Memory B cell (primary cell): ENCODE results near the gene GTPBP4.

Experiments used
- ATAC-seq: fragments of 150-1000 bp; cut with Tn5 transposase; 2 replicates; pipeline ENCODE4 v1.10.0; 2021; ENCODE audit warnings: low read depth, mild to moderate bottlenecking, moderate library complexity
- DNase-seq, 2 donors: peaks; one replicate each; pipeline ENCODE4 v3.0.0; 2022; ENCODE audit warnings: low spot score in 2 of 2
- H3K27ac Mint-ChIP-seq: one replicate; pipeline ENCODE4 v1.8.0; 2022; ENCODE audit warnings: mild to moderate bottlenecking, moderate library complexity, mixed read lengths
- H3K27me3 Mint-ChIP-seq: one replicate; pipeline ENCODE4 v1.8.0; 2022; ENCODE audit warnings: mixed read lengths
- H3K36me3 Mint-ChIP-seq: one replicate; pipeline ENCODE4 v1.8.0; 2022; ENCODE audit warnings: mild to moderate bottlenecking, mixed read lengths
- H3K4me1 Mint-ChIP-seq: one replicate; pipeline ENCODE4 v1.8.0; 2022; ENCODE audit warnings: mixed read lengths
- H3K4me3 Mint-ChIP-seq: one replicate; pipeline ENCODE4 v1.8.0; 2022; ENCODE audit warnings: mild to moderate bottlenecking, moderate library complexity, mixed read lengths
- H3K9me3 Mint-ChIP-seq: one replicate; pipeline ENCODE4 v1.8.0; 2022; ENCODE audit warnings: mixed read lengths

The GTPBP4 gene

GRCh38 chr10:958106-958505, 30.1 kb upstream of the GTPBP4 start:
- Mint-ChIP-seq H3K27me3 (peaks cover 27% of the 10 kb centered on the region), H3K4me3 (no peak overlapping the region), H3K4me1 (peaks cover 2% of the 10 kb centered on the region), H3K9me3 (no peaks in the 10 kb centered on the region), H3K36me3 (peaks cover 4% of the 10 kb centered on the region), H3K27ac (no peak overlapping the region)
- DNase-seq (no peak), ATAC-seq (peak; percentile 31)

GRCh38 chr10:958856-959255, 29.4 kb upstream of the GTPBP4 start:
- H3K4me3 Mint-ChIP-seq, result no peak overlapping the region
- ATAC-seq (no peak), DNase-seq (no peak)
- H3K9me3 Mint-ChIP-seq, result no peaks in the 10 kb centered on the region
- H3K27me3 Mint-ChIP-seq, result peaks cover 28% of the 10 kb centered on the region
- peaks cover 4% of the 10 kb centered on the region for H3K36me3 Mint-ChIP-seq
- H3K4me1 Mint-ChIP-seq, result peaks cover 2% of the 10 kb centered on the region
- no peak overlapping the region for H3K27ac Mint-ChIP-seq

DNA sequence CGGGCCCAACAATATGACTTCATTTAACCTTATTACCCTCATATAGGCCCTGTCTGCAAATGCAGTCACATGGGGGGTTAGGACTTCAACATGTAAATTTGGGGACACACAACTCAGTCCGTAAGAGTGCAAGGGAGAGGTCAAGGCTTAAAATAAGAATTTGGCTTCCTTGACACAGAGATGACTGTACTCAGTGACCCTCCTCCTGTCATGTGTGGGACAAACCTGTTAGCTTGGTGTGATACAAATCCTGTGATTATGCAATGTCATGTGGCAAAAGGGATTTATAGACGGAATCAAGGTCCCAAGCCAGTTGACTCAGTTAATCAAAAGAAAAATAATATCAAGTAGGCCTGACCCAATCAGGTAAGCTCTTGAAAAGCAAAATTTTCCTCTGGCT, 25.9 kb upstream of the GTPBP4 start:
- peaks cover 2% of the 10 kb centered on the region for H3K9me3 Mint-ChIP-seq
- DNase-seq, result no peak
- no peak overlapping the region for H3K4me3 Mint-ChIP-seq
- peaks cover 2% of the 10 kb centered on the region for H3K4me1 Mint-ChIP-seq
- H3K27me3 Mint-ChIP-seq, result peaks cover 35% of the 10 kb centered on the region
- peaks cover 2% of the 10 kb centered on the region for H3K36me3 Mint-ChIP-seq
- no peak overlapping the region for H3K27ac Mint-ChIP-seq
- ATAC-seq, result no peak

- no peak for ATAC-seq
- H3K4me3 Mint-ChIP-seq, result no peak overlapping the region
- H3K36me3 Mint-ChIP-seq, result peaks cover 2% of the 10 kb centered on the region
- no peak for DNase-seq
- no peak overlapping the region for H3K27ac Mint-ChIP-seq
- H3K9me3 Mint-ChIP-seq, result peaks cover 2% of the 10 kb centered on the region
- peaks cover 2% of the 10 kb centered on the region for H3K4me1 Mint-ChIP-seq
- peaks cover 34% of the 10 kb centered on the region for H3K27me3 Mint-ChIP-seq
Observed at GRCh38 chr10:963186-963585, 25.0 kb upstream of the GTPBP4 start.

DNA sequence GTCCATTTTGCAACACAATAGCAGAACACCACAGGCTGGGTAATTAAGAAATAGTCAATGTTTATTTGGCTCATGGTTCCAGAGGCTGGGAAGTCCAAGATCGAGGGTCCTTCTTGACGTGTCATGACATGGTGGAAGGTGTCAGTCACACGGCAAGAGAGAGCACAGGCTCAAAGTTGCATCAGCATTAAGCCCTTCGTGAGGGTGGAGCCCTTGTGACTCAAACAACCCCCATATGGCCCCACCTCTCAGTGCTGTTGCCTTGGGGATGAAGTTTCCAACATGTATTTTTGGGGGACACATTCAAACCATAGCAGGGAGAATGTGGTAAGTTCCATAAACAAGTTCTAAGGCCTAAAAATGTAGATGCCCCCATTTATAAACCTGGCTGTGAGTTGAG, 24.6 kb upstream of the GTPBP4 start:
- Mint-ChIP-seq H3K4me3 (no peak overlapping the region), H3K9me3 (peaks cover 2% of the 10 kb centered on the region), H3K36me3 (peaks cover 2% of the 10 kb centered on the region), H3K27me3 (peaks cover 35% of the 10 kb centered on the region), H3K4me1 (peaks cover 2% of the 10 kb centered on the region), H3K27ac (no peak overlapping the region)
- ATAC-seq (no peak), DNase-seq (no peak)

DNA sequence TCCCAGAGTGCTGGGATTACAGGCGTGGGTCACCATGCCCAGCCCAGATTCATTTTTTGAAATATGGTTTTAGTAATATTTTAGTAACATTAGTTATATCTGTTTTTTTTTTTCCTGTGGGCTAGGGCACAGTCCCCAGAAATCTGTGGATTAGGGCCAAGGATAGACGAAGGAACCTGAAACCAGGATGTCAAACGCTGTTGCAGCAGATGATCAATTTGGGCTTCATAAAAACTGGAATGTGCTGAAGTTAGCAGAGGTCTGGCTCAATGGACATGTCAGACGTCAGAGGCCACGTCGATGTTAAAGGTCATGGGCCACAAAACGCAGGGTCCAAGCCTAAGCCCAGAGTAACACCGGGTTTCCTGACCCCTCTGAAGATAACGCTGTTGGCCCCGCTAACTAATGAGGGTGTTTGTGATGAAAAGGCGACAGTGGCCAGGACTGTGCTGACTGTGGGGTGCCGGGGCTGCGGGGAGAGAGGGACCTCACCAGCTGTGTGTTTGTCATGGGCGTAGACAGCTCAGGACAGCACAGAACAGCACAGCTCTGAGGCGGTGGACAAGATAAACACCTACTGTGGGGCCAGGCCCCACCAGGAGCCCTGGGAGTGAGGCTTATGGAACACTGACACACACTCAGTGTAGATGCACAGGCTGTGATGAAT, 23.8 kb upstream of the GTPBP4 start:
- Mint-ChIP-seq H3K4me1 (peaks cover 2% of the 10 kb centered on the region), H3K36me3 (peaks cover 2% of the 10 kb centered on the region), H3K9me3 (peaks cover 2% of the 10 kb centered on the region), H3K27me3 (peaks cover 31% of the 10 kb centered on the region), H3K27ac (no peak overlapping the region), H3K4me3 (no peak overlapping the region)
- DNase-seq (no peak), ATAC-seq (no peak)

DNA sequence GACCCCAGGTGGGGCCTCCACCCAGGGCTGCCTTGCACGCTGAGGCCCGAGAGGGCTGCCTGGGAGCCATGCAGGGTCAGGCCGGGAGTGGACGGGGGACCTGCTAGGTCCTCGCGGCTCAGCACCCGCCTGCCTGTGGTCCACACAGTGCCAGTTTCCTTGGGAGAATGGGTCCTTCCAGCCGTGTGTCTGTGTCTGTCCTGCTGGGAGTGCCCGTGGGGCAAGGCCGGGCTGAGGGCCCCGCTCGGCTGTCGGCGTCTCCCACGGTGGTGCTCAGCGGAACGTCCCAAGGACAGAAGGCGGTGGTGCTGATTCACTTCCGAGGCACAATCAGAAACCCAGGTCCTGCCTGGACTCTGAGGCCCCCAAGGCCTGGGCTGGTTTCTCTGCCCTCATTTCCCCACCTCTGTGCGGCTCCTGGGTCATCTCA, 23.2 kb upstream of the GTPBP4 start:
- no peaks in the 10 kb centered on the region for H3K36me3 Mint-ChIP-seq
- H3K9me3 Mint-ChIP-seq, result peaks cover 2% of the 10 kb centered on the region
- H3K4me3 Mint-ChIP-seq, result no peak overlapping the region
- H3K4me1 Mint-ChIP-seq, result no peaks in the 10 kb centered on the region
- DNase-seq (no peak), ATAC-seq (no peak)
- no peak overlapping the region for H3K27ac Mint-ChIP-seq
- H3K27me3 Mint-ChIP-seq, result peaks cover 28% of the 10 kb centered on the region

DNA sequence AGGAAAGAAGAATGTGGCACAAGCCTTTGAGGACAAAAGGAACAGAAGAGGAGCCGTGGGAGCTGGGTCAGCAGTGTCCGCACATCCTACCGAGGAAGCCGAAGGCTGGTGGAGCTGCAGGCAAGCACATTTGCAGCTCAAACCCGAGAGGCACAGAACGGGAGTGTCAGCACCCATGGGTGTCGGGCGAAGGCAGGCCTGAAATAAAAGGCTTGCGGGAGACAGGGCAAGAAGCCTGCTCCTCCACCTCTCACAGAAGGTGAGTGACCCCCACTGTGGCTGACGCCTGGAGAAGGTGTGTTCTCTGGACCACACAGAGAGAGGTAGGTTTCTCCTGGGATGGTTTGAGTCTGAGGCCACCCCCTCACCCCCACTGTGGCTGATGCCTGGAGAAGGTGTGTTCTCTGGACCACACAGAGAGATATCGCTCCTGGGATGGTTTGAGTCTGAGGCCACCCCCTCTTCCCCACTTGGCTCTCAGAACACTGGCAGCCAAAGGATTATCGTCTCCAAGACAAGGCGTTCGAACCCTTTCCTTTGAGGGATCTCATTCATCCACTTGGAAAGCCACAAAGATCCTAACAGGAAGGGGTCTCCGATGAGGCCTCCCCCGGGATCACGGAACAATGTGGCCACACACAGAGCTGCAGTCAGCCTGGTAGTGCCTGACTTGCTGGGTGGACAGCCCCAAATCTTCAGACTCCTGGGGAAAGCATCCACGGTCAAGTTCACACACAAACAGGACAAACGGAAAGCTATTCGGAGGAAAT, 21.6 kb upstream of the GTPBP4 start:
- Mint-ChIP-seq H3K27me3 (peaks cover 21% of the 10 kb centered on the region), H3K27ac (no peak overlapping the region), H3K4me3 (no peak overlapping the region), H3K9me3 (peaks cover 2% of the 10 kb centered on the region), H3K4me1 (no peaks in the 10 kb centered on the region), H3K36me3 (no peaks in the 10 kb centered on the region)
- ATAC-seq (no peak), DNase-seq (no peak)

GRCh38 chr10:968546-969199, 19.6 kb upstream of the GTPBP4 start:
- DNase-seq (no peak), ATAC-seq (no peak)
- H3K9me3 Mint-ChIP-seq, result peaks cover 2% of the 10 kb centered on the region
- H3K36me3 Mint-ChIP-seq, result no peaks in the 10 kb centered on the region
- peaks cover 4% of the 10 kb centered on the region for H3K4me1 Mint-ChIP-seq
- H3K4me3 Mint-ChIP-seq, result no peak overlapping the region
- no peak overlapping the region for H3K27ac Mint-ChIP-seq
- peaks cover 22% of the 10 kb centered on the region for H3K27me3 Mint-ChIP-seq

DNA sequence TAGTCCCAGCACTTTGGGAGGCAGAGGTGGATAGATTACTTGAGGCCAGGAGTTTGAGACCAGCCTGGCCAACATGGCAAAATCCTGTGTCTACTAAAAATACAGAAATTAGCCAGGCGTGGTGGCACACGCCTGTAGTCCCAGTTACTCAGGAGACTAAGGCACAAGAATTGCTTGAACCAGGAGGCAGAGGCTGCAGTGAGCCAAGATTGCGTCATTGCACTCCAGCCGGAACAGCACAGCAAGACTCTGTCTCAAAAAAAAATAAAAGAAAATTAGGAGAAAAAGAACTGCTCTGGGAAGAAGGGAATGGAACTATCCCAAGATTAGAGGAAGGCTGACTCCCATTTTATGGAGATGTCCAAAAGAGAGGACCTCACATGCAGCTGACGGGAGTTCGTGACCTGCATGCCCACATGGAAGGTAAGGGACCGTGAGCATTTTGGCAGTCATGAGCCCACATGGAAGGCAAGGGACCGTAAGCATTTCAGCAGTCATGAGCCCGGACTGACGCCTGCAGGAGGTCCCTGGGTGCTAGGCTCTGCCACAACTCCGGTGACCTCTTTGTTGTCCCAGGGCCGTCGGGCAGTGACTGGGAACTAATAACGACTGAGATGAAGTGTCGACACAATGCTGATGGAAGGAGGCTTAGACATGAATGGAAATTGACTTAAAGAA, 18.6 kb upstream of the GTPBP4 start:
- Mint-ChIP-seq H3K9me3 (peaks cover 2% of the 10 kb centered on the region), H3K36me3 (no peaks in the 10 kb centered on the region), H3K27ac (no peak overlapping the region), H3K4me1 (peaks cover 4% of the 10 kb centered on the region), H3K4me3 (no peak overlapping the region), H3K27me3 (peaks cover 21% of the 10 kb centered on the region)
- DNase-seq, result no peak
- ATAC-seq, result no peak

DNA sequence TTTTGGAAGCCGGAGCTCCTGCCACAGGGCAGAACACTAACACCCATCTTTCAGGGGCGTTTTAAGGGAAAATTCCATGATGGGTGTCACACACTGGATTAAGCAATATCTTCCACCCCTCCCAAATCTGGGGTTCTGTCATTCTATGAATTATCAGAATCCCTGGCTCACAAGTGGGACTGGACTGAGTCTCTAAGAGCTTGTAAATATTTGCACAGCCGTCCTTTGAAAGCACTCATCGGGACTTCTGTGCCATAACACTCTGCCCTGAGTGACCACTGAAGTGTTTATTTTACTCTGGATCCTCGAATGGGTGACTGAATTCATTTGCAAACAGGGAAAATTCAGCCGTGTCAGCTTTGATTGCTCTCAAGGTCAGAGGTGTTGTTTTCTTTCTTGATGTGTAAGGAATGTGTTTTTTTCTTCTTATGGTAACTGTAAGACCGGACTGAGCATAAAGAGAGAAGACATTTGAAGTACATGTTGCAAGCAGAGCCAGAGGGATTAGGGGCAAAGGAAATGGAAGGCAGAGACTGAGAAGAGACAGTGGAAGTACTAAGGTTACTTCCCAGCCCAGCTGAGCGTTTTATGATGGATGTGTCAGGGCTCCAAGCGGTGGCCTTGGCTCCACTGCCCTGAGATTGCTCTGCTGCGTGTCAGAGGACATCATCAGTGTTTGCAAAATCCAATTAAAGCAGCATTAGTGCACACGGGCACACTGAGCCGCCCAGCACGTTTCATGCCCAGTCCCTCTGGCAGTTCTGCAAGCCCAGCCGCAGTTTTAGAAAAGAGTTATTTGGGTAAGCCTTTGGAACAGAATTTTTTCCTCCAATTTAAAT, 17.7 kb upstream of the GTPBP4 start:
- Mint-ChIP-seq H3K4me3 (no peak overlapping the region), H3K36me3 (no peaks in the 10 kb centered on the region), H3K27ac (no peak overlapping the region), H3K9me3 (peaks cover 2% of the 10 kb centered on the region), H3K4me1 (peaks cover 4% of the 10 kb centered on the region), H3K27me3 (peaks cover 19% of the 10 kb centered on the region)
- no peak for ATAC-seq
- no peak for DNase-seq

DNA sequence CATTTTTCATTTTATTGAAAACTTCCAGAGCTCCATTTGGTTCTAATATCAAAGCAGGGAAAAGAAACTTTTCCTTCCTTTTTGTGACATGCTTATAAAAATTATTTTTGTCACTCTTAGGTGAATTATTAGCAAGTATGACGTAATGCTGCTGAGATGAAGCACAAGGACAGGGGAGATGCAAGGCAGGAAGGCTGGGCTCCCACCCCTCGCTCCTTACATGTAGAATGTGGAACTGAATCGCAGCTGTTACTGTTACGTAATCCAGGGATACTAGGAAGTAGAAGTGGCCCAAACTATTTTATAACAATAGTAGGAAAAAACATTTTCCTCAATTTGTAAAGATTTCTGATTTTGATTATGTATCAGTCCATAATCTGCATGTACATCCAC, 17.1 kb upstream of the GTPBP4 start:
- ATAC-seq (no peak), DNase-seq (no peak)
- H3K4me3 Mint-ChIP-seq, result no peak overlapping the region
- H3K4me1 Mint-ChIP-seq, result peaks cover 4% of the 10 kb centered on the region
- peaks cover 14% of the 10 kb centered on the region for H3K27me3 Mint-ChIP-seq
- peaks cover 2% of the 10 kb centered on the region for H3K9me3 Mint-ChIP-seq
- no peak overlapping the region for H3K27ac Mint-ChIP-seq
- peaks cover 2% of the 10 kb centered on the region for H3K36me3 Mint-ChIP-seq

GRCh38 chr10:971613-972012, 16.6 kb upstream of the GTPBP4 start:
- ATAC-seq (no peak), DNase-seq (no peak)
- Mint-ChIP-seq H3K36me3 (peaks cover 6% of the 10 kb centered on the region), H3K4me1 (peaks cover 4% of the 10 kb centered on the region), H3K27ac (no peak overlapping the region), H3K27me3 (peaks cover 13% of the 10 kb centered on the region), H3K9me3 (peaks cover 7% of the 10 kb centered on the region), H3K4me3 (no peak overlapping the region)
